CD1c-positive myeloid dendritic cell (primary cell): ENCODE results near the gene C11orf98.
"Not testable (repeated sequence)": the region's sequence is repeated elsewhere in the genome, so short reads cannot be mapped to it uniquely, and the experiment has no call there.

Source experiments
- DNase-seq: peaks from one replicate; pipeline ENCODE4 v3.0.0-alpha.2; 2016; ENCODE audit errors: extremely low spot score

The C11orf98 gene

GRCh38 chr11:62665075-62665598 lies at the start of gene C11orf98, which contains the start of gene CSKMT:
Gene C11orf98, minus strand, starts transcription at chr11:62665210. Its CDS starts 41 bp downstream, at chr11:62665169.
Gene CSKMT, plus strand, starts transcription at chr11:62665312. Its CDS starts 568 bp downstream, at chr11:62665880.
- peak; percentile 97 for DNase-seq

GRCh38 chr11:62713343-62713742 lies 48.3 kb upstream of the C11orf98 start:
- no peak for DNase-seq

GRCh38 chr11:62712861-62713260 lies 47.9 kb upstream of the C11orf98 start:
- no peak for DNase-seq

GRCh38 chr11:62712276-62712812 lies 47.3 kb upstream of the C11orf98 start:
- no peak for DNase-seq

- DNase-seq: no peak
Observed at GRCh38 chr11:62710001-62710345, 45.0 kb upstream of the C11orf98 start.

- DNase-seq: peak; percentile 99
Observed at GRCh38 chr11:62709247-62710000, 44.4 kb upstream of the C11orf98 start.

- no peak for DNase-seq
Observed at GRCh38 chr11:62708793-62709192, 43.8 kb upstream of the C11orf98 start.

- DNase-seq: no peak
Observed at GRCh38 chr11:62708392-62708791, 43.4 kb upstream of the C11orf98 start.

- DNase-seq: no peak
Observed at GRCh38 chr11:62707277-62707861, 42.4 kb upstream of the C11orf98 start, which contains the start of the genes BSCL2 and GNG3. Gene BSCL2, minus strand, starts transcription at chr11:62707424. Its CDS starts 229 bp downstream, at chr11:62707195. Gene GNG3, plus strand, starts transcription at chr11:62707676. Its CDS starts 620 bp downstream, at chr11:62708296.

GRCh38 chr11:62706850-62707247 lies 41.8 kb upstream of the C11orf98 start:
- no peak for DNase-seq

- peak; percentile 98 for DNase-seq
Observed at GRCh38 chr11:62705880-62706849, 41.2 kb upstream of the C11orf98 start.

GRCh38 chr11:62705413-62705812 lies 40.4 kb upstream of the C11orf98 start:
- peak; percentile 38 for DNase-seq

GRCh38 chr11:62703921-62704320 lies 38.9 kb upstream of the C11orf98 start:
- DNase-seq: peak; percentile 15

- peak; percentile 82 for DNase-seq
Observed at GRCh38 chr11:62702246-62702645, 37.2 kb upstream of the C11orf98 start.

- DNase-seq: peak; percentile 84
Observed at GRCh38 chr11:62694455-62695167, 29.6 kb upstream of the C11orf98 start.

GRCh38 chr11:62693624-62694023 lies 28.6 kb upstream of the C11orf98 start:
- DNase-seq: not testable (repeated sequence)

GRCh38 chr11:62689421-62690183 lies 24.6 kb upstream of the C11orf98 start, which contains the start of gene LRRN4CL:
Gene LRRN4CL, minus strand, starts transcription at chr11:62689530. Its CDS starts 1,022 bp downstream, at chr11:62688508.
- no peak for DNase-seq

GRCh38 chr11:62688491-62688890 lies 23.5 kb upstream of the C11orf98 start:
- DNase-seq: no peak

GRCh38 chr11:62687508-62688396 lies 22.7 kb upstream of the C11orf98 start:
- no peak for DNase-seq
